ENCODE measurements around the gene CAV3. TPM values are rescaled to one million over a fixed set of nuclear protein-coding genes. Genes with fewer than 3 reads are reported as not detected.

The CAV3 gene
- total RNA-seq, 1 donor: not detected

- no peak overlapping the region for H3K4me3 ChIP-seq (ENCODE audit: low read depth, low read length)
- DNase-seq (ENCODE audit: low read depth): no peak
- no peak for TF ChIP-seq CTCF (IDR thresholded peaks at IDR 0.05; ENCODE audit: insufficient read depth, low read length)
Measured at GRCh38 chr3:8760506-8760905, 26.9 kb downstream of the CAV3 start.

- TF ChIP-seq CTCF (IDR thresholded peaks at IDR 0.05; ENCODE audit: insufficient read depth, low read length): no peak
- DNase-seq (ENCODE audit: low read depth): no peak
- no peak overlapping the region for H3K4me3 ChIP-seq (ENCODE audit: low read depth, low read length)
Measured at GRCh38 chr3:8761866-8762265, 28.3 kb downstream of the CAV3 start.

DNA sequence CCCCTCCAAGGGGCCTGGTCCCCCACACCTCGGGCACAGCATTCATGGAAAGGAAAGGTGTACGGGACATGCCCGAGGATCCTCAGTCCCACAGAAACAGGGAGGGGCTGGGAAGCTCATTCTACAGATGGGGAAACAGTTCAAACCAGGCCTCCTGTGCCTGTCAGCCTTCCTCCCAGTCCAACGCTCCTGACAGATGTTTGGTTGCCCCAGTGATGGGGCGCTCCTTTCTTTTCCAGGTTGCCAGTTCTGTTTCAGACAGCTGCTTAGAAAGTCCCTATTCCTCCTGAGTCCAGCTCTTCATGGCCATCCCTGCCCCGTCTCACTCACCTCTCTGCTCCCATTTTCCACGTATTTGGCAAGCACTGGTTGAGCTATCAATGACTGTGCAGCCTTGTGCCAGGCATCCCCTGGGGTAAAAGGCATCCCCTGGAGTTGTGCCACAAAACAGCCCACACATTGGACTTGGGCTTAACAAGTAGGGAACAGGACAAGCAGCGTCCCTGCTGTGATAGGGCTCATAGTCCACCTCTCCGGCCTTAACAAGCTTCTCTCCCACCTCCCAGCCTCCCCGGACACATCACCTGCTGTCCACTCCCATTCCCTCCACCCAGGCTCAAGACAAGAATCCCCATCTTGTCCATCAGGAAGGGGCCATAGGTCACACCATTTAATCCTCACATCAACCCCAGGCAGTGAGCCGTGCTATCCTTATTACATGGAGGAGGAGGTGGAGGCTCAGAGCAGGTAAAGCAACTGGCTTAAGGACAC is 29.2 kb downstream of the CAV3 start:
- DNase-seq (ENCODE audit: low read depth): no peak
- no peak for TF ChIP-seq CTCF (IDR thresholded peaks at IDR 0.05; ENCODE audit: insufficient read depth, low read length)
- no peak overlapping the region for H3K4me3 ChIP-seq (ENCODE audit: low read depth, low read length)

DNA sequence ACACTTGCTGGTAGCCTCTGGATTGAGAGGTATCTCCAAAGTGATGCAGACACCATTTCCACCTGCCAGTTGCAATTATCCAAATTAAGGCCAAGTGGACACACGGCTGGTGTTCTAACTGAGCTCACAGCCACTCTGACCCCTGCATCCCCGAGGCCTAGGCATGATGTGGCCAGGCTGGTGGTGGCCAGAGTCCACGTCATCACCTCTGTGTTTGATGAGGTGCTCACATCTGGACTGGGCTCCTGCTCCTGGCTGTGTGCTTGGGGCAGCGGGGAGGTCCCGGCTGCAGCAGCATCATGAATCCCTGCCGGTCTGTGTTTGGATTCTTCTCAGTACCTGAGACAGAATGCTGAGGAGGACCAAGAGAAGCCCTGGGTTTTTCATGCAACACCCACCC is 30.9 kb downstream of the CAV3 start:
- no peak for DNase-seq (ENCODE audit: low read depth)
- no peak for TF ChIP-seq CTCF (IDR thresholded peaks at IDR 0.05; ENCODE audit: insufficient read depth, low read length)
- no peak overlapping the region for H3K4me3 ChIP-seq (ENCODE audit: low read depth, low read length)

- TF ChIP-seq CTCF (IDR thresholded peaks at IDR 0.05; ENCODE audit: insufficient read depth, low read length): no peak
- H3K4me3 ChIP-seq (ENCODE audit: low read depth, low read length): no peak overlapping the region
- no peak for DNase-seq (ENCODE audit: low read depth)
Measured at GRCh38 chr3:8765528-8765927, 31.9 kb downstream of the CAV3 start.

DNA sequence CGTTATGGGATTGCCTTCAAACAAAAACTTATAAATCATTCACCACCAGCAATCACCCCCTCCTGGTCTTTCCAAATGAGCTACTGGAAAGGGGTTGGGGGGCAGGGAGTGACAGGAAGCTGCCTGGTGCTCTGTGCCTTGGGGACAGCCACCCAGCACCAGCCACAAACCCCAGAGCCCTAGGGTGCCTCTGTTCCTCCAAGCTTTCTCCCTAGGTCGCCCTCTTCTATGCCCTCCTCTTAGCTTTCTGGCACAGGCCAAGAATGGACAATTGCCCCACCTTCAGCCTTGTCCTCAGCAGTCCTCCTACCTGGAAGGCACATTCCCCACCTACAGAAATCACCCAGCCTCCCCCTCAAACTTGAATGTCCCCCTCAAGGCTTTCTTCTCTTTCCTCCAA is 32.5 kb downstream of the CAV3 start:
- no peak for TF ChIP-seq CTCF (IDR thresholded peaks at IDR 0.05; ENCODE audit: insufficient read depth, low read length)
- no peak overlapping the region for H3K4me3 ChIP-seq (ENCODE audit: low read depth, low read length)
- no peak for DNase-seq (ENCODE audit: low read depth)

DNA sequence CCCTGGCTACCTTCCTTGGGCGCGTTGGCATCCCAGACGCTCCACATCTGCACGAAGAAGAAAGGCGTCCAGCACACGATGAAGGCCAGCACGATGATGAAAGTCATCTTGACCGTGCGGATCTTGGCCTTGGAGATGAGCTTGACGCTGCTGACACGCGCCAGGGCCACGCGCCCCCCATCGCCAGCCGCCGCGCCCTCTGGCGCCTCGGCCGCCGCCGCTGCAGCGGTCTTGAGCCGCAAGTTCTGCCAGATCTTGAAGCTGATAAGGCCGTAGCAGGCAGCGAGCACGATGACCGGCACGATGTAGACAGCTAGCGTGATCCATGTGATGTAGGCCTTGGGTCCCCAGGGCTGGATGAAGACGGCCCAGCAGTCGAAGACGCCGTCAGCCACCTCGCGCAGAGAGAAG is 33.7 kb downstream of the CAV3 start:
- no peak overlapping the region for H3K4me3 ChIP-seq (ENCODE audit: low read depth, low read length)
- no peak for DNase-seq (ENCODE audit: low read depth)
- no peak for TF ChIP-seq CTCF (IDR thresholded peaks at IDR 0.05; ENCODE audit: insufficient read depth, low read length)
